Measurements from ENCODE around the gene PILRB. TPM values are rescaled to one million over a fixed set of nuclear protein-coding genes. Genes with fewer than 3 reads are reported as not detected.

The PILRB gene
- total RNA-seq, 2 experiments from 2014 or later = 56.4 to 67.6 TPM

- ChIA-PET CTCF (no interaction called here), POLR2A (no interaction called here)
- H3K9me3 Mint-ChIP-seq = no peaks in the 10 kb centered on the region
- H3K36me3 Mint-ChIP-seq (ENCODE audit: low read depth) = no peaks in the 10 kb centered on the region
- intact Hi-C loops (cut with DNase I, micrococcal nuclease) = no loop called here
- Histone ChIP-seq H3K36me3 (ENCODE audit: insufficient read depth, low read length) (no peaks in the 10 kb centered on the region), H3K4me1 (ENCODE audit: insufficient read depth, low read length) (no peaks in the 10 kb centered on the region), H3K9me3 (ENCODE audit: control insufficient read depth in 1 of 2, insufficient read depth in 1 of 2, low read length in 2 of 2) (no peaks in the 10 kb centered on the region), H3K27me3 (ENCODE audit: control insufficient read depth in 1 of 2, insufficient read depth in 2 of 2, low read length in 2 of 2) (no peaks in the 10 kb centered on the region), H3K27ac (ENCODE audit: low read depth in 1 of 2, low read length in 2 of 2) (no peak overlapping the region), H3K4me3 (ENCODE audit: low read length) (no peak overlapping the region)
- DNase-seq = no peak
- H3K27ac Mint-ChIP-seq = no peak overlapping the region
- no peak overlapping the region for H3K4me3 Mint-ChIP-seq
- no peaks in the 10 kb centered on the region for H3K27me3 Mint-ChIP-seq
- TF ChIP-seq CTCF (IDR thresholded peaks at IDR 0.05) = no peak
- no peaks in the 10 kb centered on the region for H3K4me1 Mint-ChIP-seq (ENCODE audit: low read depth)
- no peak for ATAC-seq (ENCODE audit: poor library complexity)
Observed at GRCh38 chr7:100413889-100414288, 56.0 kb downstream of the PILRB start.

GRCh38 chr7:100415448-100415847 is 57.5 kb downstream of the PILRB start:
- intact Hi-C loops (cut with DNase I, micrococcal nuclease) = no loop called here
- Histone ChIP-seq H3K4me1 (ENCODE audit: insufficient read depth, low read length) (no peaks in the 10 kb centered on the region), H3K9me3 (ENCODE audit: control insufficient read depth in 1 of 2, insufficient read depth in 1 of 2, low read length in 2 of 2) (no peaks in the 10 kb centered on the region), H3K4me3 (ENCODE audit: low read length) (no peak overlapping the region), H3K36me3 (ENCODE audit: insufficient read depth, low read length) (no peaks in the 10 kb centered on the region), H3K27me3 (ENCODE audit: control insufficient read depth in 1 of 2, insufficient read depth in 2 of 2, low read length in 2 of 2) (no peaks in the 10 kb centered on the region), H3K27ac (ENCODE audit: low read depth in 1 of 2, low read length in 2 of 2) (no peak overlapping the region)
- Mint-ChIP-seq H3K4me3 (no peak overlapping the region), H3K9me3 (no peaks in the 10 kb centered on the region), H3K27me3 (no peaks in the 10 kb centered on the region), H3K36me3 (ENCODE audit: low read depth) (no peaks in the 10 kb centered on the region), H3K4me1 (ENCODE audit: low read depth) (no peaks in the 10 kb centered on the region), H3K27ac (no peak overlapping the region)
- ChIA-PET POLR2A (interaction anchor here (1.9 kb wide), 1 partner anchor 13 kb away, joined by 6 read pairs; the partner anchor contains the start of gene ZCWPW1), CTCF (no interaction called here)
- DNase-seq = no peak
- ATAC-seq (ENCODE audit: poor library complexity) = no peak
- TF ChIP-seq CTCF (IDR thresholded peaks at IDR 0.05) = no peak

Other genes starting within 250 kb of the PILRB start
- 10 to 100 TPM; 34.8 to 37.4 TPM for gene TAF6, start 238.8 kb upstream of the PILRB start, total RNA-seq
- gene CNPY4, start 238.5 kb upstream of the PILRB start, total RNA-seq = 10 to 100 TPM; 22.5 to 25.6 TPM
- 1 to 10 TPM; 3.7 to 4.4 TPM for gene MBLAC1, start 231.2 kb upstream of the PILRB start, total RNA-seq
- 100 to 1,000 TPM; 107 to 125 TPM for gene LAMTOR4, start 209.2 kb upstream of the PILRB start, total RNA-seq
- 10 to 100 TPM; 37.9 to 42.6 TPM for gene TRAPPC14, start 199.4 kb upstream of the PILRB start, total RNA-seq
- gene GAL3ST4, start 189.5 kb upstream of the PILRB start, total RNA-seq = 10 to 100 TPM; 12.7 to 13.2 TPM
- gene GPC2, start 180.7 kb upstream of the PILRB start, total RNA-seq = 10 to 100 TPM; 16.4 to 18.7 TPM
- 1 to 10 TPM; 4.0 to 5.5 TPM for gene STAG3, start 180.2 kb upstream of the PILRB start, total RNA-seq
- 10 to 100 TPM; 30.1 to 33.2 TPM for gene PVRIG, start 138.2 kb upstream of the PILRB start, total RNA-seq
- gene SPDYE3, start 50.4 kb upstream of the PILRB start, total RNA-seq = not detected
- gene PILRA, start 15.4 kb downstream of the PILRB start, total RNA-seq = 1 to 10 TPM; 4.6 to 5.3 TPM
- gene ZCWPW1, start 70.6 kb downstream of the PILRB start, total RNA-seq = 1 to 10 TPM; 4.4 to 6.5 TPM
- gene MEPCE, start 71.7 kb downstream of the PILRB start, total RNA-seq = 10 to 100 TPM; 52.6 to 57.0 TPM
- gene PPP1R35, start 78.4 kb downstream of the PILRB start, total RNA-seq = 10 to 100 TPM; 42.9 to 47.0 TPM
- under 1 TPM; 0.64 to 0.93 TPM for gene SPACDR, start 106.1 kb downstream of the PILRB start, total RNA-seq
- 10 to 100 TPM; 34.6 to 36.5 TPM for gene TSC22D4, start 121.1 kb downstream of the PILRB start, total RNA-seq
- under 1 TPM; 0.66 to 0.75 TPM for gene NYAP1, start 125.8 kb downstream of the PILRB start, total RNA-seq
- gene AGFG2, start 181.1 kb downstream of the PILRB start, total RNA-seq = 1 to 10 TPM; 6.6 to 9.9 TPM
- gene SAP25, start 215.8 kb downstream of the PILRB start, total RNA-seq = 10 to 100 TPM; 52.0 to 53.4 TPM
- gene LRCH4, start 228.0 kb downstream of the PILRB start, total RNA-seq = 100 to 1,000 TPM; 313 to 317 TPM
- gene FBXO24, start 228.2 kb downstream of the PILRB start, total RNA-seq = under 1 TPM; 0.66 to 0.78 TPM
- gene PCOLCE, start 244.2 kb downstream of the PILRB start, total RNA-seq = 1 to 10 TPM; 6.7 to 7.5 TPM

Measured in CD4-positive, alpha-beta T cell (primary cell).